ENCODE data around the gene VPS13A. TPM values are rescaled to one million over a fixed set of nuclear protein-coding genes. Genes with fewer than 3 reads are reported as not detected.

Gene VPS13A
- total RNA-seq, 1 donor from 2014 or later, result 66.8 TPM

GRCh38 chr9:77210116-77210515 is 32.8 kb downstream of the VPS13A start:
- Histone ChIP-seq H3K79me2 (ENCODE audit: low read depth) (no peaks in the 10 kb centered on the region), H3F3A (ENCODE audit: low read depth) (peaks cover 13% of the 10 kb centered on the region), H3K27me3 (no peaks in the 10 kb centered on the region), H2AFZ (replicated peaks) (no peak overlapping the region), H3K4me3 (no peak overlapping the region), H3K4me1 (no peaks in the 10 kb centered on the region), H4K20me1 (ENCODE audit: low read depth) (no peaks in the 10 kb centered on the region), H3K9ac (no peak overlapping the region), H3K4me2 (no peak overlapping the region), H3K27ac (no peak overlapping the region), H3K9me3 (ENCODE audit: low read depth) (no peaks in the 10 kb centered on the region), H3K36me3 (peaks cover 6% of the 10 kb centered on the region)
- no peak for DNase-seq (ENCODE audit: low spot score)
- Mint-ChIP-seq H3K4me1 (no peaks in the 10 kb centered on the region), H3K27ac (no peak overlapping the region), H3K27me3 (ENCODE audit: insufficient read depth, low read depth) (no peaks in the 10 kb centered on the region), H3K36me3 (peaks cover 6% of the 10 kb centered on the region), H3K9me3 (no peaks in the 10 kb centered on the region), H3K4me3 (no peak overlapping the region)
- TF ChIP-seq EZH2 (IDR thresholded peaks at IDR 0.05) (no peak), CTCF (IDR thresholded peaks at IDR 0.05) (no peak), EZH2phosphoT487 (IDR thresholded peaks at IDR 0.05) (no peak)

- Histone ChIP-seq H3K4me1 (no peaks in the 10 kb centered on the region), H3K9me3 (ENCODE audit: low read depth) (no peaks in the 10 kb centered on the region), H3K36me3 (peaks cover 6% of the 10 kb centered on the region), H3F3A (ENCODE audit: low read depth) (peaks cover 9% of the 10 kb centered on the region), H3K4me2 (no peak overlapping the region), H2AFZ (replicated peaks) (no peak overlapping the region), H3K79me2 (ENCODE audit: low read depth) (no peaks in the 10 kb centered on the region), H3K27me3 (no peaks in the 10 kb centered on the region), H3K9ac (no peak overlapping the region), H3K4me3 (no peak overlapping the region), H4K20me1 (ENCODE audit: low read depth) (no peaks in the 10 kb centered on the region), H3K27ac (no peak overlapping the region)
- TF ChIP-seq CTCF (IDR thresholded peaks at IDR 0.05) (no peak), EZH2phosphoT487 (IDR thresholded peaks at IDR 0.05) (no peak), EZH2 (IDR thresholded peaks at IDR 0.05) (no peak)
- peaks cover 6% of the 10 kb centered on the region for H3K36me3 Mint-ChIP-seq
- no peak overlapping the region for H3K27ac Mint-ChIP-seq
- no peak overlapping the region for H3K4me3 Mint-ChIP-seq
- H3K4me1 Mint-ChIP-seq, result no peaks in the 10 kb centered on the region
- no peak for DNase-seq (ENCODE audit: low spot score)
- no peaks in the 10 kb centered on the region for H3K9me3 Mint-ChIP-seq
- H3K27me3 Mint-ChIP-seq (ENCODE audit: insufficient read depth, low read depth), result no peaks in the 10 kb centered on the region
Measured at GRCh38 chr9:77211561-77211960, 34.2 kb downstream of the VPS13A start.

- Histone ChIP-seq H3K9me3 (ENCODE audit: low read depth) (no peaks in the 10 kb centered on the region), H3F3A (ENCODE audit: low read depth) (peaks cover under 1% of the 10 kb centered on the region), H3K4me1 (no peaks in the 10 kb centered on the region), H3K9ac (no peak overlapping the region), H3K27me3 (no peaks in the 10 kb centered on the region), H3K27ac (no peak overlapping the region), H2AFZ (replicated peaks) (no peak overlapping the region), H3K36me3 (peaks cover 6% of the 10 kb centered on the region), H3K4me3 (no peak overlapping the region), H4K20me1 (ENCODE audit: low read depth) (no peaks in the 10 kb centered on the region), H3K79me2 (ENCODE audit: low read depth) (no peaks in the 10 kb centered on the region), H3K4me2 (no peak overlapping the region)
- no peaks in the 10 kb centered on the region for H3K27me3 Mint-ChIP-seq (ENCODE audit: insufficient read depth, low read depth)
- H3K4me3 Mint-ChIP-seq, result no peak overlapping the region
- H3K27ac Mint-ChIP-seq, result no peak overlapping the region
- DNase-seq (ENCODE audit: low spot score), result no peak
- TF ChIP-seq CTCF (IDR thresholded peaks at IDR 0.05) (no peak), EZH2 (IDR thresholded peaks at IDR 0.05) (no peak), EZH2phosphoT487 (IDR thresholded peaks at IDR 0.05) (no peak)
- H3K36me3 Mint-ChIP-seq, result peaks cover 6% of the 10 kb centered on the region
- H3K4me1 Mint-ChIP-seq, result no peaks in the 10 kb centered on the region
- H3K9me3 Mint-ChIP-seq, result no peaks in the 10 kb centered on the region
Measured at GRCh38 chr9:77212801-77213200, 35.5 kb downstream of the VPS13A start.

Measured in neural progenitor cell (in vitro differentiated cells).